Kidney epithelial cell (primary cell): Measurements from ENCODE around the gene RAB34. TPM values are rescaled to one million over a fixed set of nuclear protein-coding genes. Genes with fewer than 3 reads are reported as not detected.

ENCODE experiments used
- DNase-seq: peaks from one replicate; pipeline ENCODE4 v3.0.0-alpha.2; 2010; ENCODE audit warnings: low read depth
- H3K27me3 ChIP-seq: 2 replicates; pipeline ENCODE4 v1.6.0; 2011; ENCODE audit warnings: low read length; ENCODE audit not compliant: control insufficient read depth, insufficient read depth
- H3K36me3 ChIP-seq: 2 replicates; pipeline ENCODE4 v1.5.1; 2011; ENCODE audit warnings: low read length; ENCODE audit not compliant: control insufficient read depth, insufficient read depth
- H3K4me3 ChIP-seq: 2 replicates; pipeline ENCODE4 v1.5.1; 2011; ENCODE audit warnings: low read depth, mild to moderate bottlenecking, control low read depth, low read length
- total RNA-seq: library from RNA; depleted of rRNA; stranded (reverse); fragments of >200 nt; gene quantifications from 2 replicates; pipeline ENCODE4 v1.2.3, GENCODE V29; 2015
- TF ChIP-seq, protein P1 (sequence below): IDR thresholded peaks from 2 replicates; pipeline ENCODE4 v1.5.1; 2011; ENCODE audit warnings: mild to moderate bottlenecking, moderate library complexity, low read length, control low read depth, inconsistent platforms; ENCODE audit not compliant: insufficient read depth, poor library complexity, severe bottlenecking

Gene RAB34
- total RNA-seq, 1 donor from 2014 or later = 314 TPM

- TF ChIP-seq, protein P1, sequence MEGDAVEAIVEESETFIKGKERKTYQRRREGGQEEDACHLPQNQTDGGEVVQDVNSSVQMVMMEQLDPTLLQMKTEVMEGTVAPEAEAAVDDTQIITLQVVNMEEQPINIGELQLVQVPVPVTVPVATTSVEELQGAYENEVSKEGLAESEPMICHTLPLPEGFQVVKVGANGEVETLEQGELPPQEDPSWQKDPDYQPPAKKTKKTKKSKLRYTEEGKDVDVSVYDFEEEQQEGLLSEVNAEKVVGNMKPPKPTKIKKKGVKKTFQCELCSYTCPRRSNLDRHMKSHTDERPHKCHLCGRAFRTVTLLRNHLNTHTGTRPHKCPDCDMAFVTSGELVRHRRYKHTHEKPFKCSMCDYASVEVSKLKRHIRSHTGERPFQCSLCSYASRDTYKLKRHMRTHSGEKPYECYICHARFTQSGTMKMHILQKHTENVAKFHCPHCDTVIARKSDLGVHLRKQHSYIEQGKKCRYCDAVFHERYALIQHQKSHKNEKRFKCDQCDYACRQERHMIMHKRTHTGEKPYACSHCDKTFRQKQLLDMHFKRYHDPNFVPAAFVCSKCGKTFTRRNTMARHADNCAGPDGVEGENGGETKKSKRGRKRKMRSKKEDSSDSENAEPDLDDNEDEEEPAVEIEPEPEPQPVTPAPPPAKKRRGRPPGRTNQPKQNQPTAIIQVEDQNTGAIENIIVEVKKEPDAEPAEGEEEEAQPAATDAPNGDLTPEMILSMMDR = no peak
These were observed 12.5 kb downstream of the RAB34 start for GRCh38 chr17:28705074-28705659.

DNA sequence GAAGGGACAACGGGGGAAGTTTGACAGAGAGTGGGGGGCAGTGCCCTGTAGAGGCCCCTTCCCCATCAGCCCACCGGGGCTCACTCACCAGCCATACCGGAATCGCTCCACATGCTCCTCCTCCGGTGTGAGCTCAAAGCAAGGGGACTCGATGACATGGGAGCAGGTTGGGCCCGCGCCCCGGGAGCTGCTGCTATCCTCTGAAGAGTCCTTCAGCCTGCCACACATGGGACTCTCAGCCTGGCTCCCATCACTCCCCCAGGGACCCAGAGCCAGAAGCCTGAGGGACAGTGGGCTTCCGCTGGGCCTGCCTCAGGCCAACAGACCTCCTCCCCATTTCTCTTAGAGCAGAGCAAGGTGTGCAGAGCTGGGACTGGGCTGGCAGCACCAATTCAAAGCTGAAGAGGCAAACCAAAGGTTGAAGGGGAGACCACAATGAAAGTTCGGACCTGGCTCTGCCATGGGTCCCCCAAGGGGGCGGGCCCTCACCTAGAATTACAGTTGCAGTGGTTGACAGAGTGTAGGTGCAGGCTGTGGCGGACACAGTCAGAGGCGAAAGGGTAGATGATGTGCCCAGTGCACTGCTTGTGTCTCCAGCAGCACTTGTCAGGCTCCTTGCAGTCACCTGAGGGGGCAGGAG, 13.3 kb downstream of the RAB34 start:
- Histone ChIP-seq H3K27me3 (no peaks in the 10 kb centered on the region), H3K36me3 (peaks cover 4% of the 10 kb centered on the region), H3K4me3 (no peak overlapping the region)
- no peak for DNase-seq
- TF ChIP-seq, protein P1 = no peak

More at GRCh38 chr17:28705074-28705659, 12.5 kb downstream of the RAB34 start:
- Histone ChIP-seq H3K36me3 (peaks cover 4% of the 10 kb centered on the region), H3K4me3 (no peak overlapping the region), H3K27me3 (no peaks in the 10 kb centered on the region)
- no peak for DNase-seq

GRCh38 chr17:28703552-28704218, 14.0 kb downstream of the RAB34 start:
- DNase-seq = no peak
- TF ChIP-seq, protein P1 = no peak
- Histone ChIP-seq H3K4me3 (no peak overlapping the region), H3K27me3 (no peaks in the 10 kb centered on the region), H3K36me3 (peaks cover 4% of the 10 kb centered on the region)

DNA sequence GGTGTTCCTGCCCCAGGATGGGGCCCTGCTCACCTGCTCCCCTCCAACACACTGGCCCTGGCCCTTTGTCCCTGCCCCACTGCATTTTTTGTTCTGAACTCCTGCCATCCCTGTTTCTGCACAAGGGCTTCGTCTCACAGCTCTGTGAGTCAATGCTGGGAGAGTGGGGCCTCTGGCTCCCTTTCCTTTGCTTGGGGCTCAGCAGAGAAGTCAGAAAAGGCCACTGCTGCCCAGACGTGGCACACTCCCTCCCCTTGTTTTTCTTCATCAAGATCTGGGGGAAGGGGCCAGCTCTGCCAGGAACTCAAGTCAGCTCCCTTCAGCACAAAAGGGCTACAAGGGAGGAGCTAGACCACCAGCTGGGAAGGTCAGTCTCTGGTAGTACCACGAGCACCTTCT, 14.9 kb downstream of the RAB34 start:
- H3K4me3 ChIP-seq = no peak overlapping the region
- TF ChIP-seq, protein P1 = no peak
- H3K36me3 ChIP-seq = peaks cover 4% of the 10 kb centered on the region
- H3K27me3 ChIP-seq = no peaks in the 10 kb centered on the region
- DNase-seq = no peak

GRCh38 chr17:28702026-28702751, 15.5 kb downstream of the RAB34 start:
- H3K36me3 ChIP-seq = peaks cover 4% of the 10 kb centered on the region
- no peak overlapping the region for H3K4me3 ChIP-seq
- TF ChIP-seq, protein P1 = no peak
- no peaks in the 10 kb centered on the region for H3K27me3 ChIP-seq
- DNase-seq = no peak
